ENCODE data around the gene TOMM20L. TPM values are rescaled to one million over a fixed set of nuclear protein-coding genes. Genes with fewer than 3 reads are reported as not detected.

Gene TOMM20L
- total and polyA plus RNA-seq, 12 donors, result 0.58 TPM; not detected in 11

GRCh38 chr14:58397156-58397555, 1.4 kb downstream of the TOMM20L start:
- intact Hi-C loops (cut with DNase I), result no loop called here
- Histone ChIP-seq H3K36me3 (replicated peaks in 1 of 2) (no peaks in the 10 kb centered on the region), H3K27me3 (no peaks in the 10 kb centered on the region), H3K27ac (no peak overlapping the region), H3K4me3 (no peak overlapping the region), H3K9me3 (replicated peaks in 1 of 3) (no peaks in the 10 kb centered on the region), H3K4me1 (replicated peaks in 1 of 2) (peaks cover 0 to 6% of the 10 kb centered on the region in 2 donors)
- 95 to 98% (median 97%) methylated on average over 6 of the region's 6 CpGs for WGBS, 4 donors
- no peak for TF ChIP-seq POLR2A (IDR thresholded peaks at IDR 0.05)
- TF ChIP-seq, protein P1, sequence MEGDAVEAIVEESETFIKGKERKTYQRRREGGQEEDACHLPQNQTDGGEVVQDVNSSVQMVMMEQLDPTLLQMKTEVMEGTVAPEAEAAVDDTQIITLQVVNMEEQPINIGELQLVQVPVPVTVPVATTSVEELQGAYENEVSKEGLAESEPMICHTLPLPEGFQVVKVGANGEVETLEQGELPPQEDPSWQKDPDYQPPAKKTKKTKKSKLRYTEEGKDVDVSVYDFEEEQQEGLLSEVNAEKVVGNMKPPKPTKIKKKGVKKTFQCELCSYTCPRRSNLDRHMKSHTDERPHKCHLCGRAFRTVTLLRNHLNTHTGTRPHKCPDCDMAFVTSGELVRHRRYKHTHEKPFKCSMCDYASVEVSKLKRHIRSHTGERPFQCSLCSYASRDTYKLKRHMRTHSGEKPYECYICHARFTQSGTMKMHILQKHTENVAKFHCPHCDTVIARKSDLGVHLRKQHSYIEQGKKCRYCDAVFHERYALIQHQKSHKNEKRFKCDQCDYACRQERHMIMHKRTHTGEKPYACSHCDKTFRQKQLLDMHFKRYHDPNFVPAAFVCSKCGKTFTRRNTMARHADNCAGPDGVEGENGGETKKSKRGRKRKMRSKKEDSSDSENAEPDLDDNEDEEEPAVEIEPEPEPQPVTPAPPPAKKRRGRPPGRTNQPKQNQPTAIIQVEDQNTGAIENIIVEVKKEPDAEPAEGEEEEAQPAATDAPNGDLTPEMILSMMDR (IDR thresholded peaks at IDR 0.05), result no peak
- DNase-seq, result no peak

- Histone ChIP-seq H3K27me3 (no peaks in the 10 kb centered on the region), H3K27ac (no peak overlapping the region), H3K9me3 (replicated peaks in 1 of 3) (no peaks in the 10 kb centered on the region), H3K36me3 (replicated peaks in 1 of 2) (no peaks in the 10 kb centered on the region), H3K4me1 (replicated peaks in 1 of 2) (peaks cover 0 to 6% of the 10 kb centered on the region in 2 donors), H3K4me3 (no peak overlapping the region)
- DNase-seq, result no peak
- TF ChIP-seq POLR2A (IDR thresholded peaks at IDR 0.05), result no peak
- TF ChIP-seq, protein P1 (IDR thresholded peaks at IDR 0.05), result no peak
- intact Hi-C loops (cut with DNase I), result no loop called here
These were observed 2.8 kb downstream of the TOMM20L start for GRCh38 chr14:58398495-58398894.

DNA sequence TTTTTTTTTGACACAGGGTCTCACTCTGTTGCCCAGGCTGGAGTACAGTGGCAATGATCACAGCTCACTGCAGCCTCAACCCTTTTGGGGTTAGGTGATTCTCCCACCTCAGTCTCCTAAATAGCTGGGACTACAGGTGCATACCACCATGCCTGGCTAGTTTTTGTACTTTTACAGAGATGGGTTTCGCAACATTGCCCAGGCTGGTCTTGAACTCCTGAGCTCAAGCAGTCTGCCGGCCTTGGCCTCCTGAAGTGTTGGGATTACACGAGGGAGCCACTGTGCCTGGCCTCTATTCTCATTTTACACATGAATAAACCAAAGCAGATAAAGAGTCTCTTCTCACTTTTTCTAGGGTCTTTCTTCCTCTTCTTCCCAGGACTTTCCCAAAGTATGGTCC, 3.2 kb downstream of the TOMM20L start:
- TF ChIP-seq POLR2A (IDR thresholded peaks at IDR 0.05), result no peak
- TF ChIP-seq, protein P1 (IDR thresholded peaks at IDR 0.05), result no peak
- Histone ChIP-seq H3K9me3 (replicated peaks in 1 of 3) (no peaks in the 10 kb centered on the region), H3K27me3 (no peaks in the 10 kb centered on the region), H3K36me3 (replicated peaks in 1 of 2) (no peaks in the 10 kb centered on the region), H3K4me3 (no peak overlapping the region), H3K4me1 (replicated peaks in 1 of 2) (peaks cover 0 to 6% of the 10 kb centered on the region in 2 donors), H3K27ac (no peak overlapping the region)
- 79 to 87% (median 85%) methylated on average over 3 of the region's 3 CpGs for WGBS, 4 donors
- DNase-seq, result no peak
- intact Hi-C loops (cut with DNase I), result no loop called here

DNA sequence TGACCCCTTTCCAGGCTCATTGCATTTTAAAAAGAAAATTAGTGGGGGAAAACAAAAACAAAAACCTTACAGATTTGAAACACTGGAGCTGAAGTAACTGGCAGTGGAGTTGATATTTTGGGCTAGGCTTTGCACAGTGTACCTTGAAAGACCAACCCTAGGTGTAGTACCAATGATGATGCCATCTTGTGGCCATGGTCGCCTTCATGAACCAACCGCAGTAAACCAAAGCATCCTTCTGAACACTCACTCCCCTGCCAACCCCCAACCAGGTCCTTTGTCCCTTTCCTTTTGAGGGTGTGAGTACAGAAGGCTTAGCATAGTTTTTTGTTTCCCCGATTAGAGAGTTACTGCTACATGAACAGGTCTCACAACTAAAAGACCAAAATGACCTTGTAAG, 5.9 kb downstream of the TOMM20L start:
- DNase-seq, result no peak
- Histone ChIP-seq H3K27ac (no peak overlapping the region), H3K4me1 (replicated peaks in 1 of 2) (peaks cover 0 to 2% of the 10 kb centered on the region in 2 donors), H3K4me3 (no peak overlapping the region), H3K36me3 (replicated peaks in 1 of 2) (no peaks in the 10 kb centered on the region), H3K27me3 (no peaks in the 10 kb centered on the region), H3K9me3 (replicated peaks in 1 of 3) (no peaks in the 10 kb centered on the region)
- no peak for TF ChIP-seq POLR2A (IDR thresholded peaks at IDR 0.05)
- TF ChIP-seq, protein P1 (IDR thresholded peaks at IDR 0.05), result no peak
- WGBS, 4 donors, result 78 to 90% (median 83%) methylated on average over 3 of the region's 3 CpGs
- intact Hi-C loops (cut with DNase I), result no loop called here
